ENCODE results near the gene PJVK. TPM values are rescaled to one million over a fixed set of nuclear protein-coding genes. Genes with fewer than 3 reads are reported as not detected.

The PJVK gene
- total and polyA plus RNA-seq, 2 of the 4 experiments (the other 2 are of a cell fraction): 0.72 to 2.4 TPM

Other genes starting within 250 kb of the PJVK start
- gene PRKRA, start 203 bp upstream of the PJVK start, total RNA-seq (2012; rRNA removed): 53.6 and 55.5 TPM in 2 replicates
- gene PRKRA, start 203 bp upstream of the PJVK start, polyA plus RNA-seq (2012; rRNA removed): 39.5 and 41.7 TPM in 2 replicates
- 32.6 and 36.9 TPM in 2 replicates for gene FKBP7, start 27.2 kb downstream of the PJVK start, total RNA-seq (2012; rRNA removed)
- gene FKBP7, start 27.2 kb downstream of the PJVK start, polyA plus RNA-seq (2012; rRNA removed): 51.0 and 53.3 TPM in 2 replicates
- gene PLEKHA3, start 29.1 kb downstream of the PJVK start, total RNA-seq (2012; rRNA removed): 3.9 and 5.0 TPM in 2 replicates
- 5.5 and 9.6 TPM in 2 replicates for gene PLEKHA3, start 29.1 kb downstream of the PJVK start, polyA plus RNA-seq (2012; rRNA removed)